HepG2 (cell line): ENCODE results near the gene CCDC3. TPM values are rescaled to one million over a fixed set of nuclear protein-coding genes. Genes with fewer than 3 reads are reported as not detected.

Experiments
- ATAC-seq: fragments of 200-7000 bp; cut with Tn5 transposase; 3 replicates; pipeline ENCODE4 v1.9.1; 2020; ENCODE audit warnings: mild to moderate bottlenecking, moderate library complexity
- BruUV-seq: library from RNA; stranded (reverse); fragments of 400-500 nt; replicated peaks from 2 replicates; lab custom pipeline; 2021; lab: Mats Ljungman, UMichigan
- CTCF ChIA-PET: fragments of 300-600 bp; formaldehyde crosslinking; extraction: SDS; loops from one replicate; lab custom pipeline; 2021; ENCODE audit warnings: low total read pairs, inconsistent platforms, low intra/inter-chr PET ratio; lab: Yijun Ruan, JAX
- POLR2A ChIA-PET: fragments of 350-600 bp; sonication (Branson Sonifier 250); formaldehyde crosslinking; loops from one replicate; lab custom pipeline; 2020; ENCODE audit warnings: antibody characterized with exemption, inconsistent platforms; lab: Yijun Ruan, JAX
- DNase-seq: peaks from one replicate; pipeline ENCODE4 v3.0.0-alpha.2; 2015; ENCODE audit warnings: low spot score
- FAIRE-seq: peaks from 3 replicates; lab custom pipeline; 2011; peaks lifted over from hg19 to GRCh38; lab: Jason Lieb, UNC
- H2AFZ ChIP-seq: one replicate; pipeline ENCODE4 v1.6.1; 2011; ENCODE audit warnings: low read length, inconsistent platforms
- H3K27ac ChIP-seq: fragments of 300-600 bp; 3 replicates; pipeline ENCODE4 v1.8.0; 2011; ENCODE audit warnings: mixed run types, mild to moderate bottlenecking, mixed read lengths, low read length, inconsistent platforms; ENCODE audit not compliant: insufficient read depth; ENCODE audit errors: extremely low read length
- H3K27me3 ChIP-seq, 2 experiments: fragments of 200-600 bp in 1 of 2; 2 replicates in 1 of 2; 3 replicates in 1 of 2; pipeline versions ENCODE4 v1.6.0 to v1.8.0; 2011; ENCODE audit warnings: low read length in 2 of 2, mild to moderate bottlenecking in 2 of 2, moderate library complexity in 2 of 2, inconsistent platforms in 1 of 2; ENCODE audit not compliant: insufficient read depth in 2 of 2, control insufficient read depth in 1 of 2
- H3K36me3 ChIP-seq, 2 experiments: fragments of 200-600 bp in 1 of 2; replicated peaks in 1 of 2; 2 replicates in 1 of 2; 3 replicates in 1 of 2; pipeline versions ENCODE4 v1.5.1 to v1.8.0; 2011; ENCODE audit warnings: low read length in 2 of 2, inconsistent platforms in 1 of 2; ENCODE audit not compliant: insufficient read depth in 2 of 2, control insufficient read depth in 1 of 2
- H3K4me1 ChIP-seq: 2 replicates; pipeline ENCODE4 v1.5.1; 2012; ENCODE audit warnings: low read length, inconsistent platforms; ENCODE audit not compliant: insufficient read depth
- H3K4me2 ChIP-seq: 2 replicates; pipeline ENCODE4 v1.6.0; 2011; ENCODE audit warnings: low read depth, low read length, inconsistent platforms
- H3K4me3 ChIP-seq, 3 experiments: fragments of 200-600 bp in 1 of 3; sonication (generic), shearing (Covaris generic) in 1 of 3; replicated peaks in 1 of 3; 2 replicates each; pipeline ENCODE4 v1.5.1; 2011 to 2016; ENCODE audit warnings: low read length in 3 of 3, inconsistent platforms in 2 of 3, low read depth in 2 of 3, mild to moderate bottlenecking in 2 of 3, control low read depth in 1 of 3, mixed read lengths in 1 of 3; ENCODE audit not compliant: insufficient read depth in 1 of 3
- H3K79me2 ChIP-seq: one replicate; pipeline ENCODE4 v1.6.1; 2011; ENCODE audit warnings: low read length, inconsistent platforms; ENCODE audit not compliant: insufficient read depth
- H3K9ac ChIP-seq: 2 replicates; pipeline ENCODE4 v1.6.0; 2011; ENCODE audit warnings: mild to moderate bottlenecking, low read depth, low read length, inconsistent platforms; ENCODE audit not compliant: insufficient read depth
- H3K9me3 ChIP-seq: 2 replicates; pipeline ENCODE4 v1.5.1; 2012; ENCODE audit warnings: mild to moderate bottlenecking, low read length
- H4K20me1 ChIP-seq: 2 replicates; pipeline ENCODE4 v1.6.0; 2011; ENCODE audit warnings: inconsistent platforms, mild to moderate bottlenecking, low read length, moderate library complexity; ENCODE audit not compliant: insufficient read depth
- E2F5 ChIP-seq: sonication (generic); formaldehyde crosslinking; conservative IDR thresholded peaks from 2 replicates; pipeline ENCODE4 v1.4.0; 2020; ENCODE audit warnings: missing genetic modification reagents
- HNF4A ChIP-seq: sonication (generic); formaldehyde crosslinking; IDR thresholded peaks from 2 replicates; pipeline ENCODE4 v1.4.0; 2020; ENCODE audit warnings: missing genetic modification reagents
- HNF4G ChIP-seq, 2 experiments: sonication (generic) in 1 of 2; formaldehyde crosslinking in 1 of 2; IDR thresholded peaks; 2 replicates each; pipeline versions ENCODE4 v1.4.0 to v1.6.1; 2011 to 2020; ENCODE audit warnings: borderline replicate concordance in 2 of 2, low read depth in 2 of 2, mild to moderate bottlenecking in 2 of 2, low read length in 1 of 2, missing genetic modification reagents in 1 of 2, moderate library complexity in 1 of 2
- HNRNPK ChIP-seq: fragments of 200-400 bp; formaldehyde crosslinking; IDR thresholded peaks from 2 replicates; pipeline ENCODE4 v1.6.1; 2018; ENCODE audit warnings: low read length, low read depth, moderate library complexity, mild to moderate bottlenecking; ENCODE audit not compliant: poor library complexity, severe bottlenecking
- ISL2 ChIP-seq: sonication (generic); formaldehyde crosslinking; IDR thresholded peaks from 2 replicates; pipeline ENCODE4 v1.5.0; 2020; ENCODE audit warnings: missing genetic modification reagents
- NFRKB ChIP-seq: fragments of 450-650 bp; IDR thresholded peaks from 2 replicates; pipeline ENCODE4 v1.6.1; 2017
- NPAS2 ChIP-seq: sonication (generic); formaldehyde crosslinking; IDR thresholded peaks from 2 replicates; pipeline ENCODE4 v1.8.0; 2022; ENCODE audit warnings: mild to moderate bottlenecking, missing genetic modification reagents, borderline replicate concordance
- REXO4 ChIP-seq: sonication (generic); formaldehyde crosslinking; IDR thresholded peaks from 2 replicates; pipeline ENCODE4 v1.8.0; 2022; ENCODE audit warnings: missing genetic modification reagents, mild to moderate bottlenecking, borderline replicate concordance
- SMARCE1 ChIP-seq: fragments of 450-650 bp; IDR thresholded peaks from 2 replicates; pipeline ENCODE4 v1.6.1; 2017; ENCODE audit warnings: borderline replicate concordance
- ZNF317 ChIP-seq: sonication (generic); formaldehyde crosslinking; IDR thresholded peaks from 2 replicates; pipeline ENCODE4 v1.5.0; 2020; ENCODE audit warnings: mild to moderate bottlenecking, missing genetic modification reagents
- ZNF629 ChIP-seq: sonication (generic); formaldehyde crosslinking; conservative IDR thresholded peaks from 2 replicates; pipeline ENCODE4 v1.5.0; 2020; ENCODE audit warnings: missing genetic modification reagents
- WGBS: methylation state at CpG from one replicate; pipeline ENCODE4 v1.1.6; 2017; ENCODE audit warnings: low lambda C conversion rate; 5-methylcytosine and 5-hydroxymethylcytosine counted together
- in situ Hi-C: cut with HindIII; loops from 2 replicates; pipeline ENCODE4 v1.10.0; 2017; ENCODE audit warnings: low pct_unique_long_range_greater_than_20kb; ENCODE audit not compliant: extremely low pct_ligation_motif_present
- intact Hi-C: fragments of 100-400 bp; cut with micrococcal nuclease; formaldehyde crosslinking; loops from one replicate; pipeline ENCODE4 v1.10.0; 2022; ENCODE audit not compliant: unreplicated experiment
- polyA plus RNA-seq, 8 experiments: library from polyadenylated mRNA; depleted of rRNA in 3 of 8; stranded (reverse) in 7 of 8; unstranded in 1 of 8; fragments of >200 nt; fragmentation: Illumina TruSeq in 4 of 8; extraction: Trizol in 4 of 8; gene quantifications; 2 replicates each; pipeline versions ENCODE4 v1.2.1 to v1.2.3, GENCODE V29; 2011 to 2016; ENCODE audit warnings: low read depth in 4 of 8, missing spikeins in 1 of 8, mixed read lengths in 1 of 8; ENCODE audit not compliant: insufficient read depth in 1 of 8
- total RNA-seq, 5 experiments: library from RNA; depleted of rRNA; stranded (reverse); fragments of >200 nt; fragmentation: Illumina TruSeq; extraction: Trizol; gene quantifications; 2 replicates each; pipeline ENCODE4 v1.2.3, GENCODE V29; 2016; ENCODE audit warnings: low read depth in 1 of 5
- TF ChIP-seq, protein P1 (sequence below): sonication (generic); formaldehyde crosslinking; IDR thresholded peaks from 2 replicates; pipeline ENCODE4 v1.8.1; 2023; ENCODE audit warnings: mild to moderate bottlenecking, missing genetic modification reagents, borderline replicate concordance
- TF ChIP-seq, protein P2 (sequence below): sonication (generic); formaldehyde crosslinking; IDR thresholded peaks from 2 replicates; pipeline ENCODE4 v1.4.0; 2020; ENCODE audit warnings: missing genetic modification reagents

The CCDC3 gene
- total and polyA plus RNA-seq, 2 of the 13 experiments (the other 11 are each of a cell fraction or from before 2014, with no cell fraction given) = not detected

DNA sequence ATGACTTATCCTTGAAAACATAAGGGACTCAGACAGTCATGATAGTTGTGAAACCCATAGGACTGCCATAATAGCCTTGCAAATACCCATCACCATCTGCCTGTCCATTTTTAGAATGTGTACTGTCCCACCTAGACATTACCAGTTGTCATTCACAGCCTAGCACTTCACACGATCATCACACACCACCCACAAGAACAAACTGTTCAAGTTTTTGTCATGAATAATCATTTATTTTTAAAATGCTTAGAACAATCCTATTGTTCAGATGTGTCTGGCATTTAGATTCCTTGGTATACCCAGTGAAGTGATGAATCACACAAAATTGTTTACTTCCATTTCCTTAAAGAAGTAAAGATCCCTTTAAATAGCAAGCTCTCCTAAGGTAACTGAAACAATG lies 46.6 kb downstream of the CCDC3 start (continued):
- TF ChIP-seq HNRNPK = no peak
- no peak for TF ChIP-seq SMARCE1
- TF ChIP-seq, protein P1, sequence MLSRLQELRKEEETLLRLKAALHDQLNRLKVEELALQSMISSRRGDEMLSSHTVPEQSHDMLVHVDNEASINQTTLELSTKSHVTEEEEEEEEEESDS (CRISPR knock-in tag) = no peak
- TF ChIP-seq ZNF317 = no peak
- TF ChIP-seq, all 625 proteins: peak for 0

- DNase-seq = no peak
- H3K27ac ChIP-seq = no peak overlapping the region
- H3K79me2 ChIP-seq = no peaks in the 10 kb centered on the region
- no peaks in the 10 kb centered on the region for H3K27me3 ChIP-seq
- in situ Hi-C loops (no loop called here), intact Hi-C loops (no loop called here)
- H2AFZ ChIP-seq = no peak overlapping the region
- no peak overlapping the region for H3K4me2 ChIP-seq
- FAIRE-seq = no peak
- ATAC-seq = peak; percentile 43; the same call in 1 of the 3 replicates
- BruUV-seq = no TSS peak
- H3K4me1 ChIP-seq = no peaks in the 10 kb centered on the region
- no peaks in the 10 kb centered on the region for H4K20me1 ChIP-seq
- no peaks in the 10 kb centered on the region for H3K36me3 ChIP-seq
- no peak overlapping the region for H3K9ac ChIP-seq
- peaks cover 12% of the 10 kb centered on the region; the same call in 1 of the 2 replicates for H3K9me3 ChIP-seq
- H3K4me3 ChIP-seq = no peak overlapping the region
- ChIA-PET POLR2A (no interaction called here), CTCF (no interaction called here)
- TF ChIP-seq NFRKB = no peak
- TF ChIP-seq HNF4A (CRISPR knock-in tag) = 0 out of 2 replicates have a peak, but pooled peaks have one; percentile 14
- WGBS = 6% methylated on average over 2 of the region's 5 CpGs
Measured at GRCh38 chr10:12950583-12951128, 50.9 kb downstream of the CCDC3 start.

- no peaks in the 10 kb centered on the region for H3K4me1 ChIP-seq
- H3K79me2 ChIP-seq = no peaks in the 10 kb centered on the region
- in situ Hi-C loops = no loop called here
- H3K4me2 ChIP-seq = no peak overlapping the region
- CTCF ChIA-PET = no interaction called here
- H3K4me3 ChIP-seq = no peak overlapping the region
- H3K27ac ChIP-seq = no peak overlapping the region
- intact Hi-C loops = no loop called here
- peaks cover 12% of the 10 kb centered on the region; the same call in 1 of the 2 replicates for H3K9me3 ChIP-seq
- H3K36me3 ChIP-seq = no peaks in the 10 kb centered on the region
- POLR2A ChIA-PET = no interaction called here
- no peak overlapping the region for H3K9ac ChIP-seq
- no peaks in the 10 kb centered on the region for H4K20me1 ChIP-seq
- 30% methylated on average over 4 of the region's 4 CpGs for WGBS
- H3K27me3 ChIP-seq = no peaks in the 10 kb centered on the region
- no peak for ATAC-seq
- no peak overlapping the region for H2AFZ ChIP-seq
- FAIRE-seq = no peak
- BruUV-seq = no TSS peak
- no peak for DNase-seq
- TF ChIP-seq REXO4 (CRISPR knock-in tag) (no peak), NPAS2 (CRISPR knock-in tag) (no peak), E2F5 (CRISPR knock-in tag) (no peak), ZNF629 (CRISPR knock-in tag) (no peak), ISL2 (CRISPR knock-in tag) (no peak), HNF4G (IDR thresholded peaks at IDR 0.05; ENCODE audit: borderline replicate concordance, low read depth, low read length) (no peak), HNF4G (CRISPR knock-in tag; IDR thresholded peaks at IDR 0.05; ENCODE audit: borderline replicate concordance, low read depth) (no peak)
- TF ChIP-seq, protein P2, sequence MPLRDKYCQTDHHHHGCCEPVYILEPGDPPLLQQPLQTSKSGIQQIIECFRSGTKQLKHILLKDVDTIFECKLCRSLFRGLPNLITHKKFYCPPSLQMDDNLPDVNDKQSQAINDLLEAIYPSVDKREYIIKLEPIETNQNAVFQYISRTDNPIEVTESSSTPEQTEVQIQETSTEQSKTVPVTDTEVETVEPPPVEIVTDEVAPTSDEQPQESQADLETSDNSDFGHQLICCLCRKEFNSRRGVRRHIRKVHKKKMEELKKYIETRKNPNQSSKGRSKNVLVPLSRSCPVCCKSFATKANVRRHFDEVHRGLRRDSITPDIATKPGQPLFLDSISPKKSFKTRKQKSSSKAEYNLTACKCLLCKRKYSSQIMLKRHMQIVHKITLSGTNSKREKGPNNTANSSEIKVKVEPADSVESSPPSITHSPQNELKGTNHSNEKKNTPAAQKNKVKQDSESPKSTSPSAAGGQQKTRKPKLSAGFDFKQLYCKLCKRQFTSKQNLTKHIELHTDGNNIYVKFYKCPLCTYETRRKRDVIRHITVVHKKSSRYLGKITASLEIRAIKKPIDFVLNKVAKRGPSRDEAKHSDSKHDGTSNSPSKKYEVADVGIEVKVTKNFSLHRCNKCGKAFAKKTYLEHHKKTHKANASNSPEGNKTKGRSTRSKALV (CRISPR knock-in tag) = no peak
Measured at GRCh38 chr10:12949248-12949647, 52.3 kb downstream of the CCDC3 start.
